ENCODE data around the gene LRRC10B.

LRRC10B gene

GRCh38 chr11:61528114-61528513 lies 19.6 kb downstream of the LRRC10B start:
- DNase-seq, result no peak

GRCh38 chr11:61529537-61530225 lies 21.1 kb downstream of the LRRC10B start:
- no peak for DNase-seq

- no peak for DNase-seq
Observed at GRCh38 chr11:61531044-61531443, 22.5 kb downstream of the LRRC10B start.

GRCh38 chr11:61532134-61533038 lies 23.8 kb downstream of the LRRC10B start:
- no peak for DNase-seq

GRCh38 chr11:61533039-61533375 lies 24.5 kb downstream of the LRRC10B start:
- DNase-seq, result no peak

GRCh38 chr11:61533401-61533800 lies 24.9 kb downstream of the LRRC10B start:
- no peak for DNase-seq

GRCh38 chr11:61534025-61534932 lies 25.7 kb downstream of the LRRC10B start:
- no peak for DNase-seq

- peak in 6 of 58 donors; percentile 20 to 53 (median 26) for DNase-seq
Observed at GRCh38 chr11:61534933-61535839, 26.6 kb downstream of the LRRC10B start.

GRCh38 chr11:61535998-61536675 lies 27.6 kb downstream of the LRRC10B start:
- no peak for DNase-seq

GRCh38 chr11:61536676-61537270 lies 28.2 kb downstream of the LRRC10B start:
- DNase-seq, result no peak

- no peak for DNase-seq
Observed at GRCh38 chr11:61537326-61537725, 28.8 kb downstream of the LRRC10B start.

GRCh38 chr11:61538636-61538961 lies 30.1 kb downstream of the LRRC10B start:
- no peak for DNase-seq

- peak in 4 of 58 donors; percentile 4 to 20 (median 16) for DNase-seq
Observed at GRCh38 chr11:61539006-61539405, 30.5 kb downstream of the LRRC10B start.

- DNase-seq, result no peak
Observed at GRCh38 chr11:61539831-61540357, 31.3 kb downstream of the LRRC10B start.

GRCh38 chr11:61540528-61540927 lies 32.0 kb downstream of the LRRC10B start:
- no peak for DNase-seq

- no peak for DNase-seq
Observed at GRCh38 chr11:61541598-61541997, 33.0 kb downstream of the LRRC10B start.

- peak in 19 of 58 donors; percentile 6 to 50 (median 22) for DNase-seq
Observed at GRCh38 chr11:61542024-61542461, 33.5 kb downstream of the LRRC10B start.

- DNase-seq, result peak in 1 of 58 donors; percentile 9
Observed at GRCh38 chr11:61542705-61543104, 34.2 kb downstream of the LRRC10B start.
